ENCODE measurements around the gene GALNT8.
"Not testable (repeated sequence)": the region's sequence is repeated elsewhere in the genome, so short reads cannot be mapped to it uniquely, and the experiment has no call there.

GALNT8 gene

DNA sequence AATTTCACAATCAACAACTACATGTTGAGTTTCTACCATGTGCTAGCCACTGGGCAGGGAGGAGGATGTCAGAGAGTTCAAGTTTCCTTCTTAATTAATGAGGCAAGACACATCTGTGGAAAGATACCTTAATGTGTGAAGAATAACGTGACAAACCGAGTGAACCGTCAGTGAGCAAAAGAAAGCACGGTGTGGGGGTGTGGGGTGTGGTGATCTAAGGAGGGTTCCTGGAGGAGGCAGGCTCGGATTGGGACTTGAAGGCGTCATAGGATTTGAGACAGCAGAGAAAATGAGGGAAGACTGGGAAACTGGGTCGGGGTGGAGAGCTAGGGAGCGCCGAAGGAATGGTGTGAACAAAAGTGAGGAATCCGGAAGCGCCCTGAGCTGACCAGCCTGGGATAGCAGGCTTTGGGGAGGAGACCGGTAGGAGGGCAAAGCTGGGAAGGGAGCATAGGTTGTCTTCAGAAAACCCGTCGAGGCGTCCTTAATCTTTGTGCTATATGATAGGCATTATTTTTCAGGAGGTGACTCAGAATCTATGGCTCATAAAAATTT lies 22.3 kb downstream of the GALNT8 start:
- TF ChIP-seq, protein P1, sequence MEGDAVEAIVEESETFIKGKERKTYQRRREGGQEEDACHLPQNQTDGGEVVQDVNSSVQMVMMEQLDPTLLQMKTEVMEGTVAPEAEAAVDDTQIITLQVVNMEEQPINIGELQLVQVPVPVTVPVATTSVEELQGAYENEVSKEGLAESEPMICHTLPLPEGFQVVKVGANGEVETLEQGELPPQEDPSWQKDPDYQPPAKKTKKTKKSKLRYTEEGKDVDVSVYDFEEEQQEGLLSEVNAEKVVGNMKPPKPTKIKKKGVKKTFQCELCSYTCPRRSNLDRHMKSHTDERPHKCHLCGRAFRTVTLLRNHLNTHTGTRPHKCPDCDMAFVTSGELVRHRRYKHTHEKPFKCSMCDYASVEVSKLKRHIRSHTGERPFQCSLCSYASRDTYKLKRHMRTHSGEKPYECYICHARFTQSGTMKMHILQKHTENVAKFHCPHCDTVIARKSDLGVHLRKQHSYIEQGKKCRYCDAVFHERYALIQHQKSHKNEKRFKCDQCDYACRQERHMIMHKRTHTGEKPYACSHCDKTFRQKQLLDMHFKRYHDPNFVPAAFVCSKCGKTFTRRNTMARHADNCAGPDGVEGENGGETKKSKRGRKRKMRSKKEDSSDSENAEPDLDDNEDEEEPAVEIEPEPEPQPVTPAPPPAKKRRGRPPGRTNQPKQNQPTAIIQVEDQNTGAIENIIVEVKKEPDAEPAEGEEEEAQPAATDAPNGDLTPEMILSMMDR (IDR thresholded peaks at IDR 0.05; ENCODE audit: borderline replicate concordance, insufficient read depth, low read depth, low read length) = no peak
- no peak overlapping the region for H3K4me3 ChIP-seq (ENCODE audit: low read depth, low read length)

GRCh38 chr12:4743046-4743445 lies 22.8 kb downstream of the GALNT8 start:
- H3K4me3 ChIP-seq (ENCODE audit: low read depth, low read length) = no peak overlapping the region
- TF ChIP-seq, protein P1 (IDR thresholded peaks at IDR 0.05; ENCODE audit: borderline replicate concordance, insufficient read depth, low read depth, low read length) = no peak

GRCh38 chr12:4744709-4745108 lies 24.5 kb downstream of the GALNT8 start:
- TF ChIP-seq, protein P1 (IDR thresholded peaks at IDR 0.05; ENCODE audit: borderline replicate concordance, insufficient read depth, low read depth, low read length) = no peak
- H3K4me3 ChIP-seq (ENCODE audit: low read depth, low read length) = no peak overlapping the region

DNA sequence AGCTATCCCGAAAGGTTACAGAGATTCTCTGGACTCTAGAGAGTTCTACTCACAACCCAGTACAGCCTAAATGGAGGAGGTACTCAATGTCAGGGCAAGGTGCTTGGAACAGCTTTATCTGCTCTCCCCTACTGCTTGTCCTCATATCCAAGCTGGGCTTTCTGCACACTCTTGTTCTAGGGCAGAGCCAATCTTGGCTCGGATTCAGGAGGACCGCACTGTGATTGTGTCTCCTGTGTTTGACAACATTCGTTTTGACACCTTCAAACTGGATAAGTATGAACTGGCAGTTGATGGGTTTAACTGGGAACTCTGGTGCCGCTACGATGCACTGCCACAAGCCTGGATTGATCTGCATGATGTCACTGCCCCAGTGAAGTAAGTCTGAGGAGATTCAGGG lies 25.0 kb downstream of the GALNT8 start:
- TF ChIP-seq, protein P1 (IDR thresholded peaks at IDR 0.05; ENCODE audit: borderline replicate concordance, insufficient read depth, low read depth, low read length) = no peak
- H3K4me3 ChIP-seq (ENCODE audit: low read depth, low read length) = no peak overlapping the region

- H3K4me3 ChIP-seq (ENCODE audit: low read depth, low read length) = not testable (repeated sequence)
Observed at GRCh38 chr12:4751654-4752053, 31.5 kb downstream of the GALNT8 start.

GRCh38 chr12:4762773-4763172 lies 42.6 kb downstream of the GALNT8 start:
- TF ChIP-seq, protein P1 (IDR thresholded peaks at IDR 0.05; ENCODE audit: borderline replicate concordance, insufficient read depth, low read depth, low read length) = no peak
- H3K4me3 ChIP-seq (ENCODE audit: low read depth, low read length) = no peak overlapping the region

DNA sequence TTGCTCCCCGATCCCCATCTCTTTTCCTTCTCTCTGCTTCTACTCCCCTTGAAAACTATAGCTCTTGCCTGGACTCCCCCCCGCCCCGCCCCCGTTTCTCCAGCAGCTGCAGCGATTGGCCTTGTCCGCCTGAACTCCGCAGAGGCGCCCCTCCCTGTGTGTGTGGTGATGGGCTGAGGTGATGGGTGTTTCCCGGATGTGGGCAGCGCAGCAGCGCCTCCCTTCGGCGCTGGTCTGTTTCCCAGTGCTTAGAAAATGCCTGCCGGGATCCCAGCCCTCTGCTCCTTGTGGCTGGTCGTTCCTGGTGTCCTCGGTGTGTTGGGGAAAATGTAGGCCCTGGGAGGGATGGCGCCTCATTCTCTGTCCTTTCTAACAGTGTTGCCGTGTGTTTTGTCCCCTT lies 43.3 kb downstream of the GALNT8 start:
- TF ChIP-seq, protein P1 (IDR thresholded peaks at IDR 0.05; ENCODE audit: borderline replicate concordance, insufficient read depth, low read depth, low read length) = no peak
- H3K4me3 ChIP-seq (ENCODE audit: low read depth, low read length) = no peak overlapping the region

DNA sequence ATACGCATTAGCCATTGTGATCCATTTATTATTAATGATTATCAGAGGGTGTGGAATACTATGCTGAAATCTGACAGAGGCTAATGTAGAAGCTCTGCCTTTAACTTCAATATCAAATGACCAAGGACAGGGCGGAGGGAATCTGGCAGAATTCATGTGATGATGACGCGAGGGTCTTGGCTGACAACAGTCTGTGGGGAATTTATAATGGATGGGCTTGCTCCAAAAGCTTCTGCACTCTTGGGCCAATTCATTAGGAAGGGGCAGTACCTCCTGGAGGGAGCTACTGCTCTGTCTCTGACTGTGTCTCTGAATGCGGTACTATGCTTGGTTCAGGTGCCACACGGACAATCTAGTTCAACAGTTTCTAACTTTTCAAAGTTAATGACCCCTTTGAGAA lies 46.2 kb downstream of the GALNT8 start:
- no peak overlapping the region for H3K4me3 ChIP-seq (ENCODE audit: low read depth, low read length)
- TF ChIP-seq, protein P1 (IDR thresholded peaks at IDR 0.05; ENCODE audit: borderline replicate concordance, insufficient read depth, low read depth, low read length) = no peak

Measured in GM12875 (cell line).